Heart left ventricle (tissue), 16 donors: ENCODE measurements around the gene EVA1C. TPM values are rescaled to one million over a fixed set of nuclear protein-coding genes. Genes with fewer than 3 reads are reported as not detected.
A peak's percentile ranks its signal among the peaks of the same experiment; 100 is the strongest.

Experiments used
- ATAC-seq, 4 donors: fragments of 200-7000 bp; cut with Tn5 transposase; one replicate each; pipeline ENCODE4 v1.9.1; 2020 to 2022; ENCODE audit warnings: moderate library complexity in 4 of 4, mild to moderate bottlenecking in 3 of 4, moderate number of reproducible peaks in 1 of 4
- DNase-seq, 5 donors: peaks; one replicate each; pipeline ENCODE4 v3.0.0-alpha.2; 2020
- H3K27ac ChIP-seq, 12 donors: fragments of 200-600 bp; sonication (generic) in 4 of 12; one replicate each; pipeline versions ENCODE4 v1.5.0 to v1.8.0; 2016 to 2022; ENCODE audit warnings: mild to moderate bottlenecking in 2 of 12
- H3K27me3 ChIP-seq, 9 donors: fragments of 200-600 bp; sonication (generic) in 2 of 9; one replicate each; pipeline versions ENCODE4 v1.5.1 to v1.8.0; 2016 to 2022; ENCODE audit warnings: mild to moderate bottlenecking in 3 of 9
- H3K36me3 ChIP-seq, 9 donors: fragments of 200-600 bp; sonication (generic) in 2 of 9; one replicate each; pipeline versions ENCODE4 v1.5.0 to v1.8.0; 2018 to 2022; ENCODE audit warnings: mild to moderate bottlenecking in 2 of 9
- H3K4me1 ChIP-seq, 12 donors: fragments of 200-600 bp; sonication (generic) in 4 of 12; one replicate each; pipeline versions ENCODE4 v1.5.0 to v1.8.0; 2016 to 2022; ENCODE audit warnings: mild to moderate bottlenecking in 3 of 12
- H3K4me3 ChIP-seq, 12 donors: fragments of 200-600 bp; sonication (generic) in 4 of 12; one replicate each; pipeline versions ENCODE4 v1.5.0 to v1.8.0; 2017 to 2022; ENCODE audit warnings: mild to moderate bottlenecking in 9 of 12, moderate library complexity in 4 of 12
- H3K9me3 ChIP-seq, 12 donors: fragments of 200-600 bp; sonication (generic) in 4 of 12; one replicate each; pipeline versions ENCODE4 v1.5.0 to v1.8.0; 2016 to 2022; ENCODE audit warnings: mild to moderate bottlenecking in 1 of 12
- CTCF ChIP-seq, 12 donors: fragments of 200-600 bp; sonication (generic) in 4 of 12; IDR thresholded peaks; one replicate each; pipeline versions ENCODE4 v1.5.0 to v1.8.0; 2018 to 2022; ENCODE audit warnings: antibody characterized with exemption in 12 of 12, mild to moderate bottlenecking in 5 of 12
- POLR2A ChIP-seq, 2 donors: fragments of 450-650 bp; IDR thresholded peaks; one replicate each; pipeline ENCODE4 v1.6.1; 2017; ENCODE audit warnings: antibody characterized with exemption in 2 of 2, mild to moderate bottlenecking in 2 of 2, moderate library complexity in 2 of 2
- WGBS, 4 donors: extraction: QIAGEN DNeasy Blood & Tissue Kit in 2 of 4; methylation state at CpG; one replicate each; pipeline versions ENCODE4 v1.1.5 to v1.1.7; 2013 to 2018; 5-methylcytosine and 5-hydroxymethylcytosine counted together
- intact Hi-C, 10 donors: fragments of 100-400 bp; cut with DNase I; formaldehyde crosslinking; loops; one replicate each; pipeline versions ENCODE4 v1.11.1 to v1.14.2; 2022
- polyA plus RNA-seq, 2 donors: library from polyadenylated mRNA; stranded (reverse); fragments of 200-250 nt; gene quantifications; one replicate each; pipeline ENCODE4 v1.2.3, GENCODE V29; 2013
- total RNA-seq, 9 donors: library from RNA; depleted of rRNA in 2 of 9; stranded (reverse); fragments of >200 nt in 2 of 9; fragmentation: NEBNext Ultra II Directional in 3 of 9; extraction: Animal tissue kit (Norgen Biotek cat#: 25700) in 3 of 9; gene quantifications; one replicate each; pipeline versions ENCODE4 v1.1.0 to v1.2.4, GENCODE V29; 2016 to 2023
- donor health status: ischemic (EF 13 %, LVEDD 7.1; RV severe dilation, severe dysfunction).
- donor health status: healthy with polysubstance abuse.
- donor health status: DM: no; HTN: yes; CAD: no.
- donor health status: DM: no; HTN: no; CAD: no.
- donor health status: ischemic (EF 25% LVEDD 6.9; RV normal size, moderate dysfunction).
- donor health status: ischemic (EF 25% LVEDD 5.7; RV mildly dilated, moderate dysfunction).
- donor health status: healthy.
- donor health status: DM: yes; HTN: yes; CAD: no.
- donor health status: ischemic (EF 35%, LVEDD 5.7; RV mildly dilated, moderate dysfunction).
- donor health status: nonischemic (EF 11% LVEDD 7.7; RV severe dilation, severe dysfunction).
- donor health status: DM: yes; HTN: yes; CAD: no.
- donor health status: PGD.
- donor health status: ischemic (EF 29% LVEDD 5.4; RV normal size, mild dysfunction).
- donor health status: nonischemic (EF 23%, LVEDD 6.1; RV moderate dilation, normal function).

The EVA1C gene
- total and polyA plus RNA-seq, 11 donors = 10.1 to 44.4 (median 19.7) TPM

- H3K9me3 ChIP-seq = no peaks in the 10 kb centered on the region
- 9 to 23% (median 10%) methylated on average over 5 of the region's 5 CpGs for WGBS, 4 donors
- H3K27ac ChIP-seq = no peak overlapping the region
- peak in 4 of 5 donors; percentile 60 to 74 (median 68) for DNase-seq
- intact Hi-C loops = loop anchor here (1.0 to 5.0 kb wide), 9 partner anchors 159 to 199 kb away; no protein-coding TSS in a partner anchor
- TF ChIP-seq POLR2A (IDR thresholded peaks at IDR 0.05) = no peak
- TF ChIP-seq CTCF (IDR thresholded peaks at IDR 0.05) = peak; percentile 53 to 88 (median 76)
- peaks cover 0 to 27% (median 8%) of the 10 kb centered on the region in 12 donors for H3K4me1 ChIP-seq
- H3K4me3 ChIP-seq = no peak overlapping the region
- peaks cover 0 to 8% (median 0%) of the 10 kb centered on the region in 9 donors for H3K27me3 ChIP-seq
- H3K36me3 ChIP-seq = no peaks in the 10 kb centered on the region
- ATAC-seq = peak; percentile 83 to 87 (median 84)
Measured at GRCh38 chr21:32403201-32403777, 9.2 kb upstream of the EVA1C start.

GRCh38 chr21:32406405-32406804, 6.1 kb upstream of the EVA1C start:
- peak overlapping the region in 6 of 12 donors; percentile 3 to 50 (median 26) for H3K27ac ChIP-seq
- WGBS, 4 donors = 43 to 53% (median 45%) methylated on average over 6 of the region's 6 CpGs
- peak in 1 of 4 donors; percentile 18 for ATAC-seq
- intact Hi-C loops = no loop called here
- H3K36me3 ChIP-seq = no peaks in the 10 kb centered on the region
- DNase-seq = no peak
- no peak for TF ChIP-seq POLR2A (IDR thresholded peaks at IDR 0.05)
- no peak for TF ChIP-seq CTCF (IDR thresholded peaks at IDR 0.05)
- H3K4me3 ChIP-seq = no peak overlapping the region
- H3K4me1 ChIP-seq = peaks cover 6 to 44% (median 24%) of the 10 kb centered on the region in 12 donors
- H3K9me3 ChIP-seq = no peaks in the 10 kb centered on the region
- H3K27me3 ChIP-seq = no peaks in the 10 kb centered on the region

GRCh38 chr21:32410291-32410690, 2.2 kb upstream of the EVA1C start:
- WGBS, 4 donors = 64 to 79% (median 71%) methylated on average over 4 of the region's 4 CpGs
- intact Hi-C loops = loop anchor here in 9 of 10 donors (2.0 to 10.0 kb wide), 9 partner anchors 42 to 202 kb away; partner anchors contain the start of gene CFAP298 (in 1 of the 9)
- peaks cover 0 to under 1% (median 0%) of the 10 kb centered on the region in 9 donors for H3K36me3 ChIP-seq
- peak in 1 of 4 donors; percentile 7 for ATAC-seq
- no peaks in the 10 kb centered on the region for H3K27me3 ChIP-seq
- no peak for TF ChIP-seq POLR2A (IDR thresholded peaks at IDR 0.05)
- no peak for TF ChIP-seq CTCF (IDR thresholded peaks at IDR 0.05)
- no peak overlapping the region for H3K4me3 ChIP-seq
- H3K9me3 ChIP-seq = no peaks in the 10 kb centered on the region
- H3K4me1 ChIP-seq = peaks cover 8 to 49% (median 30%) of the 10 kb centered on the region in 12 donors
- no peak for DNase-seq
- H3K27ac ChIP-seq = peak overlapping the region; percentile 94 to 100 (median 99)

GRCh38 chr21:32410916-32411315, 1.6 kb upstream of the EVA1C start:
- Histone ChIP-seq H3K4me1 (peaks cover 8 to 55% (median 34%) of the 10 kb centered on the region in 12 donors), H3K36me3 (peaks cover 0 to 3% (median 0%) of the 10 kb centered on the region in 9 donors), H3K9me3 (no peaks in the 10 kb centered on the region), H3K4me3 (peak overlapping the region in 10 of 12 donors; percentile 60 to 95 (median 78)), H3K27me3 (no peaks in the 10 kb centered on the region), H3K27ac (peak overlapping the region; percentile 94 to 100 (median 99))
- ATAC-seq = peak in 2 of 4 donors; percentile 4 to 10
- WGBS, 4 donors = 53 to 68% (median 57%) methylated on average over 5 of the region's 5 CpGs
- intact Hi-C loops = loop anchor here in 9 of 10 donors (2.0 to 10.0 kb wide), 9 partner anchors 41 to 201 kb away; partner anchors contain the start of gene CFAP298 (in 1 of the 9)
- no peak for TF ChIP-seq CTCF (IDR thresholded peaks at IDR 0.05)
- TF ChIP-seq POLR2A (IDR thresholded peaks at IDR 0.05) = no peak
- peak in 1 of 5 donors; percentile 50 for DNase-seq
